SK-N-SH (cell line): Measurements from ENCODE around the gene CHCHD3. TPM values are rescaled to one million over a fixed set of nuclear protein-coding genes. Genes with fewer than 3 reads are reported as not detected.

ENCODE experiments used
- CTCF ChIA-PET: fragments of 300-600, 350-600 bp; formaldehyde crosslinking; extraction: SDS; loops from one replicate; lab custom pipeline; 2021; lab: Yijun Ruan, JAX
- POLR2A ChIA-PET: fragments of 350-600 bp; sonication (Branson Sonifier 250); formaldehyde crosslinking; extraction: SDS; loops from one replicate; lab custom pipeline; 2020; ENCODE audit warnings: antibody characterized with exemption, inconsistent platforms; lab: Yijun Ruan, JAX
- DNase-seq: peaks from one replicate; pipeline ENCODE4 v3.0.0; 2012
- H2AFZ ChIP-seq: fragments of 200-600 bp; sonication (generic); 2 replicates; pipeline ENCODE4 v1.8.1; 2016; ENCODE audit warnings: antibody characterized with exemption, mild to moderate bottlenecking, low read depth
- H3F3A ChIP-seq: fragments of 200-600 bp; sonication (generic); replicated peaks from 2 replicates; pipeline ENCODE3; 2016; ENCODE audit warnings: antibody characterized with exemption, mild to moderate bottlenecking; ENCODE audit not compliant: insufficient read depth
- H3K27ac ChIP-seq, 2 experiments: fragments of 200-500 bp in 1 of 2; fragments of 200-600 bp in 1 of 2; sonication (Bioruptor generic) in 1 of 2; sonication (generic), shearing (Covaris generic) in 1 of 2; 2 replicates each; pipeline versions ENCODE4 v1.5.1 to v1.6.1; 2014 to 2016; ENCODE audit warnings: low read depth in 2 of 2, inconsistent platforms in 1 of 2, low read length in 1 of 2, mild to moderate bottlenecking in 1 of 2, mixed read lengths in 1 of 2
- H3K27me3 ChIP-seq: fragments of 200-600 bp; sonication (generic), shearing (Covaris generic); 2 replicates; pipeline ENCODE4 v1.6.1; 2016; ENCODE audit warnings: mixed run types; ENCODE audit not compliant: insufficient read depth
- H3K36me3 ChIP-seq, 2 experiments: fragments of 200-500 bp in 1 of 2; fragments of 200-600 bp in 1 of 2; sonication (Bioruptor generic) in 1 of 2; sonication (generic) in 1 of 2; replicated peaks in 1 of 2; 2 replicates each; pipeline versions ENCODE3 to v1.5.1; 2014 to 2016; ENCODE audit warnings: low read length in 1 of 2, mild to moderate bottlenecking in 1 of 2; ENCODE audit not compliant: insufficient read depth in 2 of 2, control insufficient read depth in 1 of 2
- H3K4me1 ChIP-seq, 2 experiments: fragments of 200-500 bp in 1 of 2; fragments of 200-600 bp in 1 of 2; sonication (Bioruptor generic) in 1 of 2; sonication (generic), shearing (Covaris generic) in 1 of 2; 2 replicates each; pipeline versions ENCODE4 v1.5.1 to v1.6.1; 2014 to 2016; ENCODE audit warnings: low read depth in 1 of 2, low read length in 1 of 2, mixed run types in 1 of 2; ENCODE audit not compliant: insufficient read depth in 2 of 2, control insufficient read depth in 1 of 2
- H3K4me2 ChIP-seq: fragments of 200-600 bp; sonication (generic), shearing (Covaris generic); 2 replicates; pipeline ENCODE4 v1.6.1; 2017; ENCODE audit warnings: mixed run types
- H3K4me3 ChIP-seq, 2 experiments: fragments of 200-500 bp in 1 of 2; fragments of 200-600 bp in 1 of 2; sonication (Bioruptor generic) in 1 of 2; sonication (generic), shearing (Covaris generic) in 1 of 2; 2 replicates each; pipeline versions ENCODE4 v1.5.1 to v1.8.1; 2014 to 2016; ENCODE audit warnings: low read depth in 2 of 2, inconsistent platforms in 1 of 2, low read length in 1 of 2, mild to moderate bottlenecking in 1 of 2, mixed read lengths in 1 of 2, moderate library complexity in 1 of 2
- H3K79me2 ChIP-seq: fragments of 200-600 bp; sonication (generic); 2 replicates; pipeline ENCODE4 v1.8.1; 2017; ENCODE audit warnings: mild to moderate bottlenecking; ENCODE audit not compliant: insufficient read depth
- H3K9ac ChIP-seq: fragments of 200-600 bp; sonication (generic); 2 replicates; pipeline ENCODE4 v1.6.1; 2017; ENCODE audit warnings: mixed run types
- H3K9me2 ChIP-seq: fragments of 200-600 bp; sonication (generic); 2 replicates; pipeline ENCODE4 v1.6.1; 2017; ENCODE audit warnings: mixed run types
- H3K9me3 ChIP-seq: fragments of 200-600 bp; sonication (generic); 2 replicates; pipeline ENCODE4 v1.6.1; 2017; ENCODE audit warnings: mixed run types, mild to moderate bottlenecking, moderate library complexity
- H4K20me1 ChIP-seq: fragments of 200-600 bp; sonication (generic); 2 replicates; pipeline ENCODE4 v1.6.1; 2017; ENCODE audit warnings: mild to moderate bottlenecking, mixed run types; ENCODE audit not compliant: insufficient read depth
- EP300 ChIP-seq, 2 experiments: IDR thresholded peaks; 2 replicates each; pipeline versions ENCODE4 v1.4.0 to v1.6.1; 2012; ENCODE audit warnings: borderline replicate concordance in 1 of 2, low read depth in 1 of 2, low read length in 1 of 2
- EZH2phosphoT487 ChIP-seq: fragments of 200-600 bp; sonication (generic); IDR thresholded peaks from 2 replicates; pipeline ENCODE4 v1.6.1; 2017; ENCODE audit warnings: low read depth, mixed run types, mild to moderate bottlenecking, antibody characterized with exemption, moderate library complexity, borderline replicate concordance
- FOSL2 ChIP-seq: IDR thresholded peaks from 2 replicates; pipeline ENCODE4 v1.4.0; 2012; ENCODE audit warnings: low read depth, mild to moderate bottlenecking, moderate library complexity, borderline replicate concordance
- GABPA ChIP-seq: IDR thresholded peaks from 2 replicates; pipeline ENCODE4 v1.4.0; 2012; ENCODE audit warnings: low read depth, mild to moderate bottlenecking
- GATA2 ChIP-seq: sonication (generic); formaldehyde crosslinking; IDR thresholded peaks from 2 replicates; pipeline ENCODE4 v1.5.0; 2020; ENCODE audit warnings: mild to moderate bottlenecking, missing genetic modification reagents
- MEF2A ChIP-seq: IDR thresholded peaks from 2 replicates; pipeline ENCODE4 v1.4.0; 2012; ENCODE audit warnings: low read depth, borderline replicate concordance
- MXI1 ChIP-seq: IDR thresholded peaks from 2 replicates; pipeline ENCODE4 v1.6.1; 2012; ENCODE audit warnings: mild to moderate bottlenecking, low read depth, low read length, improper control_type of control experiment
- NFIC ChIP-seq: IDR thresholded peaks from 2 replicates; pipeline ENCODE4 v1.4.0; 2012; ENCODE audit warnings: borderline replicate concordance
- RFX5 ChIP-seq: IDR thresholded peaks from 2 replicates; pipeline ENCODE4 v1.6.1; 2012; ENCODE audit warnings: mild to moderate bottlenecking, improper control_type of control experiment, low read length
- RXRA ChIP-seq: IDR thresholded peaks from 2 replicates; pipeline ENCODE4 v1.4.0; 2012; ENCODE audit warnings: low read depth, mild to moderate bottlenecking, borderline replicate concordance
- SMC3 ChIP-seq: IDR thresholded peaks from 2 replicates; pipeline ENCODE4 v1.6.1; 2012; ENCODE audit warnings: low read depth, low read length, improper control_type of control experiment
- TAF1 ChIP-seq: IDR thresholded peaks from 2 replicates; pipeline ENCODE4 v1.6.1; 2012; ENCODE audit warnings: low read depth, mild to moderate bottlenecking, low read length, moderate library complexity, borderline replicate concordance
- TEAD4 ChIP-seq: IDR thresholded peaks from 2 replicates; pipeline ENCODE4 v1.4.0; 2012; ENCODE audit warnings: mild to moderate bottlenecking, borderline replicate concordance; ENCODE audit not compliant: insufficient read depth
- YY1 ChIP-seq: IDR thresholded peaks from 2 replicates; pipeline ENCODE4 v1.4.0; 2012; ENCODE audit warnings: low read depth, mild to moderate bottlenecking
- WGBS: methylation state at CpG from one replicate; pipeline ENCODE4 v1.1.6; 2017; ENCODE audit warnings: low lambda C conversion rate; 5-methylcytosine and 5-hydroxymethylcytosine counted together
- polyA plus RNA-seq, 3 experiments: library from polyadenylated mRNA; depleted of rRNA; stranded (reverse); fragments of >200 nt; gene quantifications; 2 replicates each; pipeline ENCODE4 v1.2.3, GENCODE V29; 2012
- TF ChIP-seq, protein P1 (sequence below): fragments of 150-350 bp; IDR thresholded peaks from 2 replicates; pipeline ENCODE4 v1.6.1; 2017; ENCODE audit warnings: antibody characterized with exemption, low read length, low read depth, borderline replicate concordance
- TF ChIP-seq, protein P2 (sequence below): IDR thresholded peaks from 2 replicates; pipeline ENCODE4 v1.4.0; 2012; ENCODE audit warnings: low read depth
- TF ChIP-seq, protein P3 (sequence below): IDR thresholded peaks from 2 replicates; pipeline ENCODE4 v1.4.0; 2012; ENCODE audit warnings: low read depth, borderline replicate concordance
- TF ChIP-seq, protein P4 (sequence below): fragments of 200-600 bp; sonication (generic); IDR thresholded peaks from 2 replicates; pipeline ENCODE4 v1.6.1; 2017; ENCODE audit warnings: antibody characterized with exemption, mild to moderate bottlenecking, moderate library complexity
- TF ChIP-seq, protein P5 (sequence below): IDR thresholded peaks from 2 replicates; pipeline ENCODE4 v1.4.0; 2012; ENCODE audit warnings: low read depth, borderline replicate concordance

Gene CHCHD3
- polyA plus RNA-seq, 1 of the 3 experiments (the other 2 are of a cell fraction), result 97.1 TPM

DNA sequence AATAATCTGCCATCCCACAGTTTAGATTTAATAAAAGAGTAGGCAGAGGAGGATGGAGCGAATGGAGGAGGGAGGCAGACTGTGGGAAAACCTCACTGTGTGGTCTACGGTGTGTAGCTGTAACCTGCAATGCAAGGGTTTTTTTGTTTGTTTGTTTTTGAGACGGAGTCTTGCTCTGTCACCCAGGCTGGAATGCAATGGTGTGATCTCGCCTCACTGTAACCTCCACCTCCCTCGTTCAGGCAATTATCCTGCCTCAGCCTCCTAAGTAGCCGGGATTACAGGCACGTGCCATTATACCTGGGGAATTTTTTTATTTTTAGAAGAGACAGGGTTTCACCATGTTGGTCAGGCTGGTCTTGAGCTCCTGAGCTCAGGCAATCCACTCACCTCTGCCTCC, 321.0 kb downstream of the CHCHD3 start:
- DNase-seq, result no peak
- Histone ChIP-seq H3K9ac (no peak overlapping the region), H3K4me3 (no peak overlapping the region), H3K27ac (no peak overlapping the region), H3K4me1 (peaks cover 0 to 8% of the 10 kb centered on the region in 2 experiments; a peak in 1 of 4 replicates), H3K27me3 (no peaks in the 10 kb centered on the region; the same call in 1 of the 2 replicates), H4K20me1 (no peaks in the 10 kb centered on the region), H3K9me2 (no peaks in the 10 kb centered on the region), H3K36me3 (no peaks in the 10 kb centered on the region), H3F3A (no peaks in the 10 kb centered on the region), H2AFZ (no peak overlapping the region), H3K79me2 (no peaks in the 10 kb centered on the region), H3K4me2 (no peak overlapping the region), H3K9me3 (no peaks in the 10 kb centered on the region)
- WGBS, result 85% methylated on average over 7 of the region's 7 CpGs
- ChIA-PET POLR2A (no interaction called here), CTCF (no interaction called here)
- TF ChIP-seq TAF1, result no peak
- TF ChIP-seq EP300 (IDR thresholded peaks at IDR 0.05; ENCODE audit: borderline replicate concordance in 1 of 2, low read depth in 1 of 2, low read length in 1 of 2), result no peak
- TF ChIP-seq, protein P1, sequence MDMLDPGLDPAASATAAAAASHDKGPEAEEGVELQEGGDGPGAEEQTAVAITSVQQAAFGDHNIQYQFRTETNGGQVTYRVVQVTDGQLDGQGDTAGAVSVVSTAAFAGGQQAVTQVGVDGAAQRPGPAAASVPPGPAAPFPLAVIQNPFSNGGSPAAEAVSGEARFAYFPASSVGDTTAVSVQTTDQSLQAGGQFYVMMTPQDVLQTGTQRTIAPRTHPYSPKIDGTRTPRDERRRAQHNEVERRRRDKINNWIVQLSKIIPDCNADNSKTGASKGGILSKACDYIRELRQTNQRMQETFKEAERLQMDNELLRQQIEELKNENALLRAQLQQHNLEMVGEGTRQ, result no peak
- TF ChIP-seq TEAD4, result no peak
- TF ChIP-seq, protein P2, sequence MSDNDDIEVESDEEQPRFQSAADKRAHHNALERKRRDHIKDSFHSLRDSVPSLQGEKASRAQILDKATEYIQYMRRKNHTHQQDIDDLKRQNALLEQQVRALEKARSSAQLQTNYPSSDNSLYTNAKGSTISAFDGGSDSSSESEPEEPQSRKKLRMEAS, result no peak
- TF ChIP-seq FOSL2, result no peak
- no peak for TF ChIP-seq GABPA
- no peak for TF ChIP-seq YY1
- no peak for TF ChIP-seq SMC3
- TF ChIP-seq NFIC, result no peak
- TF ChIP-seq, protein P3, sequence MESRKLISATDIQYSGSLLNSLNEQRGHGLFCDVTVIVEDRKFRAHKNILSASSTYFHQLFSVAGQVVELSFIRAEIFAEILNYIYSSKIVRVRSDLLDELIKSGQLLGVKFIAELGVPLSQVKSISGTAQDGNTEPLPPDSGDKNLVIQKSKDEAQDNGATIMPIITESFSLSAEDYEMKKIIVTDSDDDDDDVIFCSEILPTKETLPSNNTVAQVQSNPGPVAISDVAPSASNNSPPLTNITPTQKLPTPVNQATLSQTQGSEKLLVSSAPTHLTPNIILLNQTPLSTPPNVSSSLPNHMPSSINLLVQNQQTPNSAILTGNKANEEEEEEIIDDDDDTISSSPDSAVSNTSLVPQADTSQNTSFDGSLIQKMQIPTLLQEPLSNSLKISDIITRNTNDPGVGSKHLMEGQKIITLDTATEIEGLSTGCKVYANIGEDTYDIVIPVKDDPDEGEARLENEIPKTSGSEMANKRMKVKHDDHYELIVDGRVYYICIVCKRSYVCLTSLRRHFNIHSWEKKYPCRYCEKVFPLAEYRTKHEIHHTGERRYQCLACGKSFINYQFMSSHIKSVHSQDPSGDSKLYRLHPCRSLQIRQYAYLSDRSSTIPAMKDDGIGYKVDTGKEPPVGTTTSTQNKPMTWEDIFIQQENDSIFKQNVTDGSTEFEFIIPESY, result no peak
- no peak for TF ChIP-seq RFX5
- no peak for TF ChIP-seq GATA2
- TF ChIP-seq, protein P4, sequence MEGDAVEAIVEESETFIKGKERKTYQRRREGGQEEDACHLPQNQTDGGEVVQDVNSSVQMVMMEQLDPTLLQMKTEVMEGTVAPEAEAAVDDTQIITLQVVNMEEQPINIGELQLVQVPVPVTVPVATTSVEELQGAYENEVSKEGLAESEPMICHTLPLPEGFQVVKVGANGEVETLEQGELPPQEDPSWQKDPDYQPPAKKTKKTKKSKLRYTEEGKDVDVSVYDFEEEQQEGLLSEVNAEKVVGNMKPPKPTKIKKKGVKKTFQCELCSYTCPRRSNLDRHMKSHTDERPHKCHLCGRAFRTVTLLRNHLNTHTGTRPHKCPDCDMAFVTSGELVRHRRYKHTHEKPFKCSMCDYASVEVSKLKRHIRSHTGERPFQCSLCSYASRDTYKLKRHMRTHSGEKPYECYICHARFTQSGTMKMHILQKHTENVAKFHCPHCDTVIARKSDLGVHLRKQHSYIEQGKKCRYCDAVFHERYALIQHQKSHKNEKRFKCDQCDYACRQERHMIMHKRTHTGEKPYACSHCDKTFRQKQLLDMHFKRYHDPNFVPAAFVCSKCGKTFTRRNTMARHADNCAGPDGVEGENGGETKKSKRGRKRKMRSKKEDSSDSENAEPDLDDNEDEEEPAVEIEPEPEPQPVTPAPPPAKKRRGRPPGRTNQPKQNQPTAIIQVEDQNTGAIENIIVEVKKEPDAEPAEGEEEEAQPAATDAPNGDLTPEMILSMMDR, result no peak
- TF ChIP-seq EZH2phosphoT487, result no peak
- TF ChIP-seq, protein P5, sequence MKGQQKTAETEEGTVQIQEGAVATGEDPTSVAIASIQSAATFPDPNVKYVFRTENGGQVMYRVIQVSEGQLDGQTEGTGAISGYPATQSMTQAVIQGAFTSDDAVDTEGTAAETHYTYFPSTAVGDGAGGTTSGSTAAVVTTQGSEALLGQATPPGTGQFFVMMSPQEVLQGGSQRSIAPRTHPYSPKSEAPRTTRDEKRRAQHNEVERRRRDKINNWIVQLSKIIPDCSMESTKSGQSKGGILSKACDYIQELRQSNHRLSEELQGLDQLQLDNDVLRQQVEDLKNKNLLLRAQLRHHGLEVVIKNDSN, result no peak
- no peak for TF ChIP-seq RXRA
- no peak for TF ChIP-seq MXI1
- no peak for TF ChIP-seq MEF2A
